Keratinocyte (primary cell): ENCODE data around the gene ZNF26. TPM values are rescaled to one million over a fixed set of nuclear protein-coding genes. Genes with fewer than 3 reads are reported as not detected.
A peak's percentile ranks its signal among the peaks of the same experiment; 100 is the strongest.
"Not testable (repeated sequence)": the region's sequence is repeated elsewhere in the genome, so short reads cannot be mapped to it uniquely, and the experiment has no call there.

Source experiments
- DNase-seq: peaks from one replicate; pipeline ENCODE4 v3.0.0-alpha.2; 2011; ENCODE audit warnings: low read depth, missing footprints, low spot score
- FAIRE-seq: peaks from 2 replicates; lab custom pipeline; 2011; peaks lifted over from hg19 to GRCh38; lab: Jason Lieb, UNC
- H2AFZ ChIP-seq: 2 replicates; pipeline ENCODE4 v1.6.0; 2012; ENCODE audit warnings: low read length, control low read depth, inconsistent platforms; ENCODE audit not compliant: control insufficient read depth
- H3K27ac ChIP-seq: 2 replicates; pipeline ENCODE4 v1.5.1; 2011; ENCODE audit warnings: low read length; ENCODE audit not compliant: control insufficient read depth, insufficient read depth
- H3K27me3 ChIP-seq: 3 replicates; pipeline ENCODE4 v1.6.0; 2011; ENCODE audit warnings: low read length; ENCODE audit not compliant: control insufficient read depth, insufficient read depth; ENCODE audit errors: extremely low read depth
- H3K36me3 ChIP-seq, 2 experiments: 2 replicates in 1 of 2; 3 replicates in 1 of 2; pipeline ENCODE4 v1.5.1; 2011; ENCODE audit warnings: low read length in 2 of 2, mild to moderate bottlenecking in 1 of 2; ENCODE audit not compliant: control insufficient read depth in 2 of 2, insufficient read depth in 2 of 2; ENCODE audit errors: extremely low read depth in 1 of 2
- H3K4me1 ChIP-seq: 3 replicates; pipeline ENCODE4 v1.5.1; 2011; ENCODE audit warnings: low read length; ENCODE audit not compliant: control insufficient read depth, insufficient read depth; ENCODE audit errors: extremely low read depth
- H3K4me2 ChIP-seq: 3 replicates; pipeline ENCODE4 v1.6.0; 2011; ENCODE audit warnings: low read depth, low read length; ENCODE audit not compliant: control insufficient read depth, insufficient read depth; ENCODE audit errors: extremely low read depth
- H3K4me3 ChIP-seq, 3 experiments: fragments of 200-600 bp in 1 of 3; sonication (generic) in 1 of 3; 2 replicates in 2 of 3; 3 replicates in 1 of 3; pipeline ENCODE4 v1.5.1; 2011 to 2016; ENCODE audit warnings: low read length in 3 of 3, mild to moderate bottlenecking in 3 of 3, control low read depth in 2 of 3, inconsistent platforms in 1 of 3, low read depth in 1 of 3, mixed read lengths in 1 of 3, mixed run types in 1 of 3, moderate library complexity in 1 of 3; ENCODE audit not compliant: control insufficient read depth in 2 of 3, insufficient read depth in 2 of 3; ENCODE audit errors: extremely low read depth in 1 of 3
- H3K79me2 ChIP-seq: 2 replicates; pipeline ENCODE4 v1.6.0; 2012; ENCODE audit warnings: low read length; ENCODE audit not compliant: control insufficient read depth, insufficient read depth
- H3K9ac ChIP-seq: 3 replicates; pipeline ENCODE4 v1.6.0; 2011; ENCODE audit warnings: low read length; ENCODE audit not compliant: control insufficient read depth, insufficient read depth; ENCODE audit errors: extremely low read depth
- H3K9me1 ChIP-seq: 3 replicates; pipeline ENCODE4 v1.6.0; 2011; ENCODE audit warnings: low read length; ENCODE audit not compliant: control insufficient read depth, insufficient read depth; ENCODE audit errors: extremely low read depth
- H3K9me3 ChIP-seq: 2 replicates; pipeline ENCODE4 v1.5.1; 2012; ENCODE audit warnings: low read depth, low read length; ENCODE audit not compliant: control insufficient read depth
- H4K20me1 ChIP-seq: 3 replicates; pipeline ENCODE4 v1.6.0; 2011; ENCODE audit warnings: low read length; ENCODE audit not compliant: control insufficient read depth, insufficient read depth; ENCODE audit errors: extremely low read depth
- EZH2 ChIP-seq: IDR thresholded peaks from one replicate; pipeline ENCODE4 v1.6.1; 2012; ENCODE audit warnings: inconsistent platforms, mild to moderate bottlenecking, low read length, moderate library complexity
- dilution Hi-C: fragments of 300-500 bp; cut with MboI; formaldehyde crosslinking; loops from one replicate; pipeline ENCODE4 v1.7.0; 2020; ENCODE audit warnings: low sequenced_read_pairs; ENCODE audit not compliant: extremely low pct_ligation_motif_present
- polyA minus RNA-seq, 3 experiments: library from RNA; depleted of rRNA, polyadenylated mRNA; stranded (reverse); fragments of >200 nt; gene quantifications; 1 replicate in 1 of 3; 2 replicates in 1 of 3; 3 replicates in 1 of 3; pipeline ENCODE4 v1.2.3, GENCODE V29; 2011
- polyA plus RNA-seq, 5 experiments: library from polyadenylated mRNA; depleted of rRNA in 3 of 5; stranded (reverse) in 3 of 5; stranded (forward) in 1 of 5; unstranded in 1 of 5; fragments of >200 nt; gene quantifications; 1 replicate in 1 of 5; 2 replicates in 3 of 5; 3 replicates in 1 of 5; pipeline versions ENCODE4 v1.2.1 to v1.2.3, GENCODE V29; 2011 to 2012; ENCODE audit warnings: missing spikeins in 2 of 5, low read depth in 1 of 5, low replicate concordance in 1 of 5
- TF ChIP-seq, protein P1 (sequence below), 3 experiments: IDR thresholded peaks in 1 of 3; conservative IDR thresholded peaks in 1 of 3; optimal IDR thresholded peaks in 1 of 3; 2 replicates in 2 of 3; 3 replicates in 1 of 3; pipeline versions ENCODE3 to v1.5.1; 2011; ENCODE audit warnings: low read length in 3 of 3, mild to moderate bottlenecking in 3 of 3, moderate library complexity in 2 of 3, control low read depth in 1 of 3, inconsistent platforms in 1 of 3; ENCODE audit not compliant: insufficient read depth in 2 of 3; ENCODE audit errors: extremely low read depth in 1 of 3

ZNF26 gene, protein sequence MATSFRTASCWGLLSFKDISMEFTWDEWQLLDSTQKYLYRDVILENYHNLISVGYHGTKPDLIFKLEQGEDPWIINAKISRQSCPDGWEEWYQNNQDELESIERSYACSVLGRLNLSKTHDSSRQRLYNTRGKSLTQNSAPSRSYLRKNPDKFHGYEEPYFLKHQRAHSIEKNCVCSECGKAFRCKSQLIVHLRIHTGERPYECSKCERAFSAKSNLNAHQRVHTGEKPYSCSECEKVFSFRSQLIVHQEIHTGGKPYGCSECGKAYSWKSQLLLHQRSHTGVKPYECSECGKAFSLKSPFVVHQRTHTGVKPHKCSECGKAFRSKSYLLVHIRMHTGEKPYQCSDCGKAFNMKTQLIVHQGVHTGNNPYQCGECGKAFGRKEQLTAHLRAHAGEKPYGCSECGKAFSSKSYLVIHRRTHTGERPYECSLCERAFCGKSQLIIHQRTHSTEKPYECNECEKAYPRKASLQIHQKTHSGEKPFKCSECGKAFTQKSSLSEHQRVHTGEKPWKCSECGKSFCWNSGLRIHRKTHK
- polyA plus RNA-seq (3.7 to 5.2 TPM (median 4.5 TPM) in 3 replicates), polyA minus RNA-seq (0.89 to 10.7 TPM (median 10.1 TPM) in 3 replicates)
- 4.9 TPM for polyA plus RNA-seq (2011; ENCODE audit: low read depth)
- 1.9 and 2.0 TPM in 2 replicates for polyA plus RNA-seq (2011; cell fraction: cytosol; rRNA removed)
- 14.2 and 17.4 TPM in 2 replicates for polyA plus RNA-seq (2011; cell fraction: nucleus; rRNA removed)
- 4.0 and 5.8 TPM in 2 replicates for polyA plus RNA-seq (2012; ENCODE audit: low replicate concordance)
- polyA minus RNA-seq (2011; cell fraction: cytosol; rRNA and poly(A)+ RNA removed): 10.4 TPM
- 17.7 and 22.5 TPM in 2 replicates for polyA minus RNA-seq (2011; cell fraction: nucleus; rRNA and poly(A)+ RNA removed)

GRCh38 chr12:132986001-132986884 lies at the start of gene ZNF26:
Gene ZNF26, plus strand, starts transcription at chr12:132986367. Its CDS starts 474 bp downstream, at chr12:132986841.
- FAIRE-seq (peak; percentile 51), DNase-seq (peak; percentile 33)
- H3K9me1 ChIP-seq: no peaks in the 10 kb centered on the region
- peaks cover 48% of the 10 kb centered on the region for H3K79me2 ChIP-seq
- peak within 1 kb of the TSS; percentile 88 for H3K9ac ChIP-seq
- no peaks in the 10 kb centered on the region for H3K27me3 ChIP-seq
- peaks cover 10% of the 10 kb centered on the region for H3K4me1 ChIP-seq
- H3K4me3 ChIP-seq: peak within 1 kb of the TSS; percentile 77 to 98 (median 89)
- H3K36me3 ChIP-seq: peaks cover 0 to 2% of the 10 kb centered on the region in 2 experiments
- H3K27ac ChIP-seq: peak within 1 kb of the TSS; percentile 81
- no peaks in the 10 kb centered on the region for H4K20me1 ChIP-seq
- peaks cover 2% of the 10 kb centered on the region for H3K9me3 ChIP-seq
- dilution Hi-C loops: no loop called here
- H3K4me2 ChIP-seq: peak within 1 kb of the TSS; percentile 95
- TF ChIP-seq EZH2: no peak
- TF ChIP-seq, protein P1, sequence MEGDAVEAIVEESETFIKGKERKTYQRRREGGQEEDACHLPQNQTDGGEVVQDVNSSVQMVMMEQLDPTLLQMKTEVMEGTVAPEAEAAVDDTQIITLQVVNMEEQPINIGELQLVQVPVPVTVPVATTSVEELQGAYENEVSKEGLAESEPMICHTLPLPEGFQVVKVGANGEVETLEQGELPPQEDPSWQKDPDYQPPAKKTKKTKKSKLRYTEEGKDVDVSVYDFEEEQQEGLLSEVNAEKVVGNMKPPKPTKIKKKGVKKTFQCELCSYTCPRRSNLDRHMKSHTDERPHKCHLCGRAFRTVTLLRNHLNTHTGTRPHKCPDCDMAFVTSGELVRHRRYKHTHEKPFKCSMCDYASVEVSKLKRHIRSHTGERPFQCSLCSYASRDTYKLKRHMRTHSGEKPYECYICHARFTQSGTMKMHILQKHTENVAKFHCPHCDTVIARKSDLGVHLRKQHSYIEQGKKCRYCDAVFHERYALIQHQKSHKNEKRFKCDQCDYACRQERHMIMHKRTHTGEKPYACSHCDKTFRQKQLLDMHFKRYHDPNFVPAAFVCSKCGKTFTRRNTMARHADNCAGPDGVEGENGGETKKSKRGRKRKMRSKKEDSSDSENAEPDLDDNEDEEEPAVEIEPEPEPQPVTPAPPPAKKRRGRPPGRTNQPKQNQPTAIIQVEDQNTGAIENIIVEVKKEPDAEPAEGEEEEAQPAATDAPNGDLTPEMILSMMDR (optimal IDR thresholded peaks at IDR 0.05 in 1 of 3, IDR thresholded peaks at IDR 0.05 in 1 of 3, conservative IDR thresholded peaks at IDR 0.05 in 1 of 3; ENCODE audit: extremely low read depth in 1 of 3, insufficient read depth in 2 of 3, low read length in 3 of 3): no peak
- H2AFZ ChIP-seq: peak within 1 kb of the TSS; percentile 98

DNA sequence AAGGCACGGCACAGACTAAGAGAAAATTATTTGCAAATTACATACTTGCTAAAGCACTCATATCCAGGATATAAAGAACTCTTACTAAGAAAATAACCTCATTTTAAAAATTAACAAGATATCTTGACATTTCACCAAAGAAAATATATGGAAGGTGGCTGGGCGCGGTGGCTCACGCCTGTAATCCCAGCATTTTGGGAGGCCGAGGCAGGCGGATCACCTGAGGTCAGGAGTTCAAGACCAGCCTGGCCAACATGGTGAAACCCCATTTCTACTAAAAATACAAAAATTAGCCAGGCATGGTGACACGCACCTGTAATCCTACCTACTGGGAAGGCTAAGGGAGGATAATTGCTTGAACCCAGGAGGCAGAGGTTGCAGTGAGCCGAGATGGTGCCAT lies 49.2 kb upstream of the ZNF26 start:
- H3K79me2 ChIP-seq, H3K4me2 ChIP-seq, H2AFZ ChIP-seq, H3K27me3 ChIP-seq, H4K20me1 ChIP-seq, FAIRE-seq, H3K4me1 ChIP-seq, H3K9me1 ChIP-seq, DNase-seq, H3K27ac ChIP-seq, H3K4me3 ChIP-seq, H3K9ac ChIP-seq, dilution Hi-C loops: not testable (repeated sequence)
- Histone ChIP-seq H3K36me3 (peaks cover 6 to 13% of the 10 kb centered on the region in 2 experiments), H3K9me3 (peaks cover 31% of the 10 kb centered on the region)
